GM12872 (cell line): Measurements from ENCODE around the gene ATP5MG.

Source experiments
- TF ChIP-seq, protein P1 (sequence below): IDR thresholded peaks from 3 replicates; pipeline ENCODE4 v1.5.1; 2011; ENCODE audit warnings: low read depth, mild to moderate bottlenecking, low read length, moderate library complexity; ENCODE audit not compliant: insufficient read depth

ATP5MG gene

DNA sequence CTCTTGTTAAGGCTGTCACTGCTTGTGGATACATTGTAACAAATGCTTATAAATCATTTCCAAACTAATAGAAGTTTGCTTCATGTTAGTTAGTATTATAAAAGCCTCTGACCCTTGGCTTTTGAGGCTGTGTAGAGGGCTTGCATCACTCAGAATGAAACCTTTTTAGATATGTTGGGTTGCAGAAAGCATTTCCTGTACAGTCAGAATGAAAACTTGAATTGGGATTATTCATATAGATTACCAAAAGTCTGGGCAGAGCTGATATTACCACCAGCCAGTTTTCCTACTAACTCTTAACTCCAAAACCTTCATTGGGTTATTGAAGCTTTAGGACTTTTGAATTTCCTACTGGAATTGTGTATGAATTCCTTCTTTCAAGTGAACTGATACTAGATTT, 46.9 kb downstream of the ATP5MG start:
- TF ChIP-seq, protein P1, sequence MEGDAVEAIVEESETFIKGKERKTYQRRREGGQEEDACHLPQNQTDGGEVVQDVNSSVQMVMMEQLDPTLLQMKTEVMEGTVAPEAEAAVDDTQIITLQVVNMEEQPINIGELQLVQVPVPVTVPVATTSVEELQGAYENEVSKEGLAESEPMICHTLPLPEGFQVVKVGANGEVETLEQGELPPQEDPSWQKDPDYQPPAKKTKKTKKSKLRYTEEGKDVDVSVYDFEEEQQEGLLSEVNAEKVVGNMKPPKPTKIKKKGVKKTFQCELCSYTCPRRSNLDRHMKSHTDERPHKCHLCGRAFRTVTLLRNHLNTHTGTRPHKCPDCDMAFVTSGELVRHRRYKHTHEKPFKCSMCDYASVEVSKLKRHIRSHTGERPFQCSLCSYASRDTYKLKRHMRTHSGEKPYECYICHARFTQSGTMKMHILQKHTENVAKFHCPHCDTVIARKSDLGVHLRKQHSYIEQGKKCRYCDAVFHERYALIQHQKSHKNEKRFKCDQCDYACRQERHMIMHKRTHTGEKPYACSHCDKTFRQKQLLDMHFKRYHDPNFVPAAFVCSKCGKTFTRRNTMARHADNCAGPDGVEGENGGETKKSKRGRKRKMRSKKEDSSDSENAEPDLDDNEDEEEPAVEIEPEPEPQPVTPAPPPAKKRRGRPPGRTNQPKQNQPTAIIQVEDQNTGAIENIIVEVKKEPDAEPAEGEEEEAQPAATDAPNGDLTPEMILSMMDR = no peak

DNA sequence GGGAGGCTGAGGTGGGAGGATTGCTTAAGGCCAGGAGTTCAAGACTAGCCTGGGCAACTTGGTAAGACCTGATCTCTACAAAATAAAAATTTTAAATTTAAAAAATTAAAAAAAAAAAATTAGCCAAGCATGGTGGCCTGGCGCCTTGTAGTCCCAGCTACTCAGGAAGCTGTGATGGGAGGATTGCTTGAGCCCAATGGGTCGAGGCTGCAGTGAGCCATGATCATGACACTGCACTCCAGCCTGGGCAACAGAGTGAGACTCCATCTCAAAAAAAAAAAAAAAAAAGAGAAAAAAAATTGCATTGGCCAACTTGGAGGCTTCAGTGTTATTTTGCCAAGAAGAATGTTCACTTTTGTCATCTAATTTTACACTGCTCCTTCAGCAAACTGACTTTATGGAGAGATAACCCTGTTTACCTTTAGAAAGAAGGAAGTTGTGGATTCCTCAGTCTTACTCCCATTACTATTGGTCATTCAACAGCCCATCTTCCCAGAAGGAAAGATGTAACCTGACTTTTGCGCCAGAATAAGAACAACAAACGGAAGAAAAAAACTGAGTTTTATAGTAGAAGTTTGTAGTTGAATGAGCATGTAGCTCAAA, 48.0 kb downstream of the ATP5MG start:
- TF ChIP-seq, protein P1 = no peak

DNA sequence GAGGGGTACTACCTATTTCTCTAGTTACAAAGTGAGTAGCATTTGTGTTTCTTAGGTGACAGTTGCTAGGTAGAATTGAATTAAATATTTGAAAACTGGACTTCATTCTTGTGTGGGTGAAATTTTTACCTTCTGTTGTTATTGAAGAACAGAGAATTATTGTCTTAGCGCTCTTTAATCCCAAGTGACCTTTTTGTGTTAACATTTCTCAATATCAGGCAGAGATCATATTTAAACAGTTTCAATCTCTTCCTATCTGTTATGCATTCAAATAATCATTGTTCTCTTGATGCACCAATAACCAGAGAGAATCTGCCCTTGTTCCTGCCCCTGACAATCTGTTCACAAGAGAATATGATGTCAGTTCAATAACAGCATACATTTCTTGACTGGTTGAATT, 49.0 kb downstream of the ATP5MG start:
- TF ChIP-seq, protein P1 = no peak
